Peyer's patch (tissue), 4 donors: ENCODE data around the gene MAP2K4. TPM values are rescaled to one million over a fixed set of nuclear protein-coding genes. Genes with fewer than 3 reads are reported as not detected.

Source experiments
- DNase-seq, 3 donors: peaks; one replicate each; pipeline ENCODE4 v3.0.0-alpha.2; 2017 to 2019
- H3K27ac ChIP-seq, 4 donors: fragments of 200-600 bp; sonication (generic); one replicate each; pipeline ENCODE4 v1.5.1; 2016 to 2019
- H3K27me3 ChIP-seq, 2 donors: fragments of 200-600 bp; sonication (generic); one replicate each; pipeline ENCODE4 v1.5.1; 2019
- H3K36me3 ChIP-seq, 3 donors: fragments of 200-600 bp; sonication (generic); one replicate each; pipeline ENCODE4 v1.5.1; 2016 to 2019
- H3K4me1 ChIP-seq, 4 donors: fragments of 200-600 bp; sonication (generic); one replicate each; pipeline ENCODE4 v1.5.1; 2016 to 2019
- H3K4me3 ChIP-seq, 4 donors: fragments of 200-600 bp; sonication (generic); 1 replicate in 3 of 4; 2 replicates in 1 of 4; pipeline ENCODE4 v1.5.1; 2016 to 2019; ENCODE audit warnings: mild to moderate bottlenecking in 1 of 4
- H3K9me3 ChIP-seq, 4 donors: fragments of 200-600 bp; sonication (generic); one replicate each; pipeline ENCODE4 v1.5.1; 2016 to 2019; ENCODE audit warnings: mild to moderate bottlenecking in 1 of 4
- CTCF ChIP-seq, 6 experiments: fragments of 450-650 bp in 4 of 6; fragments of 200-600 bp in 2 of 6; sonication (generic) in 1 of 6; IDR thresholded peaks; one replicate each; pipeline ENCODE4 v1.5.1; 2017 to 2019; ENCODE audit warnings: antibody characterized with exemption in 6 of 6, mild to moderate bottlenecking in 3 of 6, moderate library complexity in 1 of 6
- POLR2A ChIP-seq, 2 donors: fragments of 450-650 bp; IDR thresholded peaks; one replicate each; pipeline ENCODE4 v1.5.1; 2017; ENCODE audit warnings: antibody characterized with exemption in 2 of 2, mild to moderate bottlenecking in 2 of 2, moderate library complexity in 2 of 2
- total RNA-seq, 4 donors: library from RNA; depleted of rRNA; stranded (reverse); fragments of >200 nt; gene quantifications; one replicate each; pipeline ENCODE4 v1.1.0, GENCODE V29; 2016

MAP2K4 gene
- total RNA-seq, 4 donors from 2014 or later, result 17.7 to 34.7 (median 27.7) TPM

- Histone ChIP-seq H3K4me3 (no peak overlapping the region), H3K4me1 (no peaks in the 10 kb centered on the region), H3K9me3 (no peaks in the 10 kb centered on the region), H3K27ac (no peak overlapping the region), H3K27me3 (no peaks in the 10 kb centered on the region), H3K36me3 (peaks cover 0 to 13% (median 0%) of the 10 kb centered on the region in 3 donors)
- DNase-seq, result no peak
- TF ChIP-seq POLR2A (IDR thresholded peaks at IDR 0.05), result no peak
Measured at GRCh38 chr17:12099412-12099811, 78.7 kb downstream of the MAP2K4 start.

GRCh38 chr17:12104831-12105230 lies 84.2 kb downstream of the MAP2K4 start:
- Histone ChIP-seq H3K4me3 (no peak overlapping the region), H3K9me3 (no peaks in the 10 kb centered on the region), H3K4me1 (no peaks in the 10 kb centered on the region), H3K27me3 (no peaks in the 10 kb centered on the region), H3K27ac (no peak overlapping the region), H3K36me3 (peaks cover 0 to 6% (median 0%) of the 10 kb centered on the region in 3 donors)
- no peak for TF ChIP-seq POLR2A (IDR thresholded peaks at IDR 0.05)
- no peak for TF ChIP-seq CTCF (IDR thresholded peaks at IDR 0.05)
- DNase-seq, result no peak

- Histone ChIP-seq H3K4me1 (no peaks in the 10 kb centered on the region), H3K4me3 (no peak overlapping the region), H3K36me3 (peaks cover 0 to 11% (median 0%) of the 10 kb centered on the region in 3 donors), H3K27me3 (no peaks in the 10 kb centered on the region), H3K9me3 (no peaks in the 10 kb centered on the region), H3K27ac (no peak overlapping the region)
- no peak for TF ChIP-seq CTCF (IDR thresholded peaks at IDR 0.05)
- TF ChIP-seq POLR2A (IDR thresholded peaks at IDR 0.05), result no peak
- no peak for DNase-seq
Measured at GRCh38 chr17:12107905-12108304, 87.2 kb downstream of the MAP2K4 start.

GRCh38 chr17:12110906-12111305 lies 90.2 kb downstream of the MAP2K4 start:
- H3K4me3 ChIP-seq, result no peak overlapping the region
- no peak for TF ChIP-seq POLR2A (IDR thresholded peaks at IDR 0.05)
- no peak for TF ChIP-seq CTCF (IDR thresholded peaks at IDR 0.05)
- H3K9me3 ChIP-seq, result no peaks in the 10 kb centered on the region
- H3K27ac ChIP-seq, result no peak overlapping the region
- H3K27me3 ChIP-seq, result no peaks in the 10 kb centered on the region
- H3K36me3 ChIP-seq, result peaks cover 0 to 40% (median 0%) of the 10 kb centered on the region in 3 donors
- no peaks in the 10 kb centered on the region for H3K4me1 ChIP-seq
- DNase-seq, result no peak

- H3K27ac ChIP-seq, result no peak overlapping the region
- peaks cover 0 to 56% (median 0%) of the 10 kb centered on the region in 3 donors for H3K36me3 ChIP-seq
- H3K4me1 ChIP-seq, result no peaks in the 10 kb centered on the region
- no peaks in the 10 kb centered on the region for H3K27me3 ChIP-seq
- TF ChIP-seq POLR2A (IDR thresholded peaks at IDR 0.05) (no peak), CTCF (IDR thresholded peaks at IDR 0.05) (no peak)
- H3K4me3 ChIP-seq, result no peak overlapping the region
- no peak for DNase-seq
- H3K9me3 ChIP-seq, result no peaks in the 10 kb centered on the region
Measured at GRCh38 chr17:12113156-12113555, 92.5 kb downstream of the MAP2K4 start.

GRCh38 chr17:12114686-12115418 lies 94.2 kb downstream of the MAP2K4 start:
- Histone ChIP-seq H3K9me3 (no peaks in the 10 kb centered on the region), H3K4me3 (no peak overlapping the region), H3K27ac (no peak overlapping the region), H3K36me3 (peaks cover 0 to 56% (median 0%) of the 10 kb centered on the region in 3 donors), H3K4me1 (no peaks in the 10 kb centered on the region), H3K27me3 (no peaks in the 10 kb centered on the region)
- no peak for DNase-seq
- TF ChIP-seq CTCF (IDR thresholded peaks at IDR 0.05), result no peak
- TF ChIP-seq POLR2A (IDR thresholded peaks at IDR 0.05), result no peak
